ENCODE data around the gene WDR20. TPM values are rescaled to one million over a fixed set of nuclear protein-coding genes. Genes with fewer than 3 reads are reported as not detected.
"Not testable (repeated sequence)": the region's sequence is repeated elsewhere in the genome, so short reads cannot be mapped to it uniquely, and the experiment has no call there.

Gene WDR20
- total RNA-seq, 3 donors from 2014 or later, result 19.5 to 42.0 (median 24.6) TPM

DNA sequence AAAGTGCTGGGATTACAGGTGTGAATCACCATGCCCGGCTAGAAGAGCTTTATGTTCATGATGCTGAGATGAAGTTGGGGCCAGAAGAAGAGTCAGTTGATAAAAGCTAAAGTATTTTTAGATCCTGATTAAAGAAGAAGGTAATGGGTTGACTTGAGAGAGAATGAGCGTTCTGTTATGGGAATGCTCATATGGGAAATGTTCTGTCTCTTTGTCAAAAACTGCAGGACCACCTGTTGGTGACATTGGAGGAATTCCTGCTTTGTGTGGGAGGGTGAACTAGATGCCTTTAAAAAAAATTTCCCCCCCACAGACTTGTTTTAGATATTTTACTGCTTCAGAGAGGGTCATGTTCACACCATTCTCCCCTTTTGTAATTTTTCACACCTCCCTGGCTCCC, 6.7 kb downstream of the WDR20 start:
- no peak overlapping the region for H3K27ac ChIP-seq
- no peak for TF ChIP-seq POLR2A (IDR thresholded peaks at IDR 0.05)
- TF ChIP-seq POLR2AphosphoS5 (IDR thresholded peaks at IDR 0.05), result no peak
- TF ChIP-seq, protein P1, sequence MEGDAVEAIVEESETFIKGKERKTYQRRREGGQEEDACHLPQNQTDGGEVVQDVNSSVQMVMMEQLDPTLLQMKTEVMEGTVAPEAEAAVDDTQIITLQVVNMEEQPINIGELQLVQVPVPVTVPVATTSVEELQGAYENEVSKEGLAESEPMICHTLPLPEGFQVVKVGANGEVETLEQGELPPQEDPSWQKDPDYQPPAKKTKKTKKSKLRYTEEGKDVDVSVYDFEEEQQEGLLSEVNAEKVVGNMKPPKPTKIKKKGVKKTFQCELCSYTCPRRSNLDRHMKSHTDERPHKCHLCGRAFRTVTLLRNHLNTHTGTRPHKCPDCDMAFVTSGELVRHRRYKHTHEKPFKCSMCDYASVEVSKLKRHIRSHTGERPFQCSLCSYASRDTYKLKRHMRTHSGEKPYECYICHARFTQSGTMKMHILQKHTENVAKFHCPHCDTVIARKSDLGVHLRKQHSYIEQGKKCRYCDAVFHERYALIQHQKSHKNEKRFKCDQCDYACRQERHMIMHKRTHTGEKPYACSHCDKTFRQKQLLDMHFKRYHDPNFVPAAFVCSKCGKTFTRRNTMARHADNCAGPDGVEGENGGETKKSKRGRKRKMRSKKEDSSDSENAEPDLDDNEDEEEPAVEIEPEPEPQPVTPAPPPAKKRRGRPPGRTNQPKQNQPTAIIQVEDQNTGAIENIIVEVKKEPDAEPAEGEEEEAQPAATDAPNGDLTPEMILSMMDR (IDR thresholded peaks at IDR 0.05), result no peak
- H3K4me1 ChIP-seq, result no peaks in the 10 kb centered on the region
- DNase-seq (ENCODE audit: low spot score in 2 of 2), result no peak
- intact Hi-C loops (cut with DNase I; ENCODE audit: low total_unique reads), result loop anchor here (10.0 kb wide), 1 partner anchor 1182 kb away; no protein-coding TSS in a partner anchor
- no peaks in the 10 kb centered on the region for H3K9me3 ChIP-seq
- no peak overlapping the region for H3K4me3 ChIP-seq
- no peaks in the 10 kb centered on the region for H3K36me3 ChIP-seq
- H3K27me3 ChIP-seq, result no peaks in the 10 kb centered on the region

DNA sequence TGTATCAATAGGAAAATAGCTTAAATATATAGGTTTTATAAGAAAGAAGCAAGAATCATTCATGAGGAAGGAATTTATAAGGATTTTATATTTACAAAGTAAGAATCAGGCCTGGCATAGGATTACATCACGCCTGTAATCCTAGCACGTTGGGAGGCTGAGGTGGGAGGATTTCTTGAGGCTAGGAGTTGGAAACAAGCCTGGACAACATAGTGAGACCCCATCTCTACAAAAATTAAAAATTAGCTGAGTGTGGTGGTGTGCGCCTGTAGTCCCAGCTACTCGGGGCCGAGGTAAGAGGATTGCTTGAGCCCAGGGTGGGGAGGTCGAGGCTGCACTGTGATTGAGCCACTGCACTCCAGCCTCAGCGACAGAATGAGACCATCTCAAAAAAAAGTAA, 10.4 kb downstream of the WDR20 start:
- Histone ChIP-seq H3K4me3 (no peak overlapping the region), H3K27ac (no peak overlapping the region), H3K27me3 (no peaks in the 10 kb centered on the region), H3K4me1 (no peaks in the 10 kb centered on the region), H3K9me3 (no peaks in the 10 kb centered on the region), H3K36me3 (no peaks in the 10 kb centered on the region)
- intact Hi-C loops (cut with DNase I; ENCODE audit: low total_unique reads), result no loop called here
- no peak for DNase-seq (ENCODE audit: low spot score in 2 of 2)
- TF ChIP-seq, protein P1 (IDR thresholded peaks at IDR 0.05), result no peak
- no peak for TF ChIP-seq POLR2AphosphoS5 (IDR thresholded peaks at IDR 0.05)
- no peak for TF ChIP-seq POLR2A (IDR thresholded peaks at IDR 0.05)

DNA sequence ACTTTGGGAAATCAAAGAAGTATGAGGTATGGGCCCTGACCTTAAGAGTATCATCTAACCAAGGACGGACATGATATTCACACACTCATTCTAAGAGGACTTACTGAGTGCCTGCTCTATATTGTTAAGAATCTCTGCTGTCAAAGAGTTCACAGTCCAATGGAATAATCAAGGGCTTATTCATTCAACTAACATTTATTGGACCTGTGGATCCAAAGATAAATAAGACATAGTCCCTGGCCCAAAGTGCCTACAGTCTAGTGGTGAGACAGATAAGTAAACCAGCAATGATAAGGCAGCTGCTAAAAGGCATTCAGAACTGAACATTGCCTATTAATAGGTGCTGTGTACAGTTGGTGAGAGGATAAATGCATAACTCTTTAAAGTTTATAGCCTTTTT, 11.0 kb downstream of the WDR20 start:
- intact Hi-C loops (cut with DNase I; ENCODE audit: low total_unique reads), result no loop called here
- Histone ChIP-seq H3K4me1 (no peaks in the 10 kb centered on the region), H3K27ac (no peak overlapping the region), H3K4me3 (no peak overlapping the region), H3K27me3 (no peaks in the 10 kb centered on the region), H3K9me3 (no peaks in the 10 kb centered on the region), H3K36me3 (no peaks in the 10 kb centered on the region)
- TF ChIP-seq, protein P1 (IDR thresholded peaks at IDR 0.05), result no peak
- TF ChIP-seq POLR2AphosphoS5 (IDR thresholded peaks at IDR 0.05) (no peak), POLR2A (IDR thresholded peaks at IDR 0.05) (no peak)
- DNase-seq (ENCODE audit: low spot score in 2 of 2), result no peak

DNA sequence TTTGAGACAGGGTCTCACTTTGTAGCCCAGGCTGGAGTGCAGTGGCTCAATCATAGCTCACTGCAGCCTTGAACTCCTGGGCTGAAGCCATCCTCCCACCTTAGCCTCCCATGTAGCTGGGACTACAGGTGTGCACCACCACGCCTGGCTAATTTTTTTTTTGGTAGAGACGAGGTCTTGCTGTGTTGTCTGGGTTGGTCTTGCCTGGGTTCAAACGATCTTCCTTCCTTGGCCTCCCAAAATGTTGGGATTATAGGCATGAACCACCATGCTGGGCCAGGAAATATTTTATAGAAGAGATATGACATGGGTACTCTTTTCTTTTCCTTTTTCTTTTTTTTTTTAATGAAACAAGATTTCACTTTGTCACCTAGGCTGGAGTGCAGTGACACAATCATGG, 11.7 kb downstream of the WDR20 start:
- H3K4me1 ChIP-seq; H3K27ac ChIP-seq; intact Hi-C loops (cut with DNase I; ENCODE audit: low total_unique reads); H3K9me3 ChIP-seq; H3K27me3 ChIP-seq; DNase-seq (ENCODE audit: low spot score in 2 of 2); H3K36me3 ChIP-seq; H3K4me3 ChIP-seq: not testable (repeated sequence)

DNA sequence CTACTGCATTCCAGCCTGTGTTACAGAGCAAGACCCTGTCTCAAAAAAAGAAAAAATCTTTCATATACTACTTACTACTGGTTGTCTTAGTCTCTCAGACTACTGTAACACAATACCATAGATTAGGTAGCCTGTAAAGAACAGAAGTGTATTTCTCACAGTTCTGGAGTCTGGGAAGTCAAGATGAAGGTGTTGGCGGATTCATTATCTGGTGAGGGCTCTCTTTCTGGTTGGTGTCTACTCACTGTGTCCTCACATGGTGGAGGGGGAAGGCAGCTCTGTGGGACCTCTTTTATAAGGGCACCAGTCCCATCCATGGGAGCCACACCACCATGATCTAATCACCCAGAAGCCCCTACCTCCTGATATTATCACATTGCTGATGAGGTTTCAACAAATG, 14.4 kb downstream of the WDR20 start:
- DNase-seq (ENCODE audit: low spot score in 2 of 2), result no peak
- H3K9me3 ChIP-seq, result no peaks in the 10 kb centered on the region
- no peaks in the 10 kb centered on the region for H3K4me1 ChIP-seq
- no peak for TF ChIP-seq POLR2AphosphoS5 (IDR thresholded peaks at IDR 0.05)
- TF ChIP-seq POLR2A (IDR thresholded peaks at IDR 0.05), result no peak
- TF ChIP-seq, protein P1 (IDR thresholded peaks at IDR 0.05), result no peak
- intact Hi-C loops (cut with DNase I; ENCODE audit: low total_unique reads), result no loop called here
- H3K27me3 ChIP-seq, result no peaks in the 10 kb centered on the region
- no peaks in the 10 kb centered on the region for H3K36me3 ChIP-seq
- H3K27ac ChIP-seq, result no peak overlapping the region
- no peak overlapping the region for H3K4me3 ChIP-seq

Measured in breast epithelium (tissue), 4 donors.